SK-N-SH (cell line): ENCODE data around the gene HAAO.

Experiments
- CHD2 ChIP-seq: fragments of 150-350 bp; IDR thresholded peaks from 2 replicates; pipeline ENCODE4 v1.6.1; 2018; ENCODE audit warnings: low read length; ENCODE audit not compliant: partially characterized antibody
- CTCF ChIP-seq: fragments of 200-600 bp; sonication (generic); IDR thresholded peaks from 2 replicates; pipeline ENCODE4 v1.6.1; 2017; ENCODE audit warnings: antibody characterized with exemption, mild to moderate bottlenecking, moderate library complexity
- EP300 ChIP-seq, 2 experiments: IDR thresholded peaks; 2 replicates each; pipeline versions ENCODE4 v1.4.0 to v1.6.1; 2012; ENCODE audit warnings: borderline replicate concordance in 1 of 2, low read depth in 1 of 2, low read length in 1 of 2
- FOXM1 ChIP-seq: IDR thresholded peaks from 2 replicates; pipeline ENCODE4 v1.4.0; 2012; ENCODE audit warnings: low read depth, mild to moderate bottlenecking
- JUND ChIP-seq: IDR thresholded peaks from 2 replicates; pipeline ENCODE4 v1.4.0; 2012
- MAX ChIP-seq: IDR thresholded peaks from 2 replicates; pipeline ENCODE4 v1.4.0; 2012; ENCODE audit warnings: low read depth
- POLR2AphosphoS5 ChIP-seq: IDR thresholded peaks from 2 replicates; pipeline ENCODE4 v1.6.1; 2012; ENCODE audit warnings: low read depth, low read length
- REST ChIP-seq: IDR thresholded peaks from 2 replicates; pipeline ENCODE4 v1.6.1; 2012; ENCODE audit warnings: mild to moderate bottlenecking, low read depth, low read length, moderate library complexity
- SIN3A ChIP-seq: IDR thresholded peaks from 2 replicates; pipeline ENCODE4 v1.6.1; 2012; ENCODE audit warnings: low read depth, mild to moderate bottlenecking, low read length, moderate library complexity, borderline replicate concordance

GRCh38 chr2:42757981-42758740 lies 34.2 kb downstream of the HAAO start:
- TF ChIP-seq CTCF (no peak), JUND (no peak), MAX (no peak), EP300 (IDR thresholded peaks at IDR 0.05; ENCODE audit: borderline replicate concordance in 1 of 2, low read depth in 1 of 2, low read length in 1 of 2) (no peak), FOXM1 (no peak), CHD2 (no peak), POLR2AphosphoS5 (no peak), SIN3A (no peak), REST (no peak)
